Hepatocyte (in vitro differentiated cells): ENCODE results near the gene SLC5A10.

ENCODE experiments used
- CTCF ChIP-seq: fragments of 200-600 bp; sonication (generic); IDR thresholded peaks from 2 replicates; pipeline ENCODE4 v1.5.1; 2016; ENCODE audit warnings: antibody characterized with exemption, mild to moderate bottlenecking; ENCODE audit not compliant: poor library complexity
- EZH2 ChIP-seq: fragments of 200-600 bp; sonication (generic); IDR thresholded peaks from 2 replicates; pipeline ENCODE4 v1.6.1; 2016; ENCODE audit warnings: antibody characterized with exemption, mild to moderate bottlenecking, borderline replicate concordance

- TF ChIP-seq CTCF: no peak
- TF ChIP-seq EZH2: no peak
Observed at GRCh38 chr17:18978655-18979054, 26.7 kb downstream of the SLC5A10 start.
